Kidney (tissue), 14 donors: ENCODE data around the gene GLRX. TPM values are rescaled to one million over a fixed set of nuclear protein-coding genes. Genes with fewer than 3 reads are reported as not detected.

Experiments
- DNase-seq, 5 donors: peaks; one replicate each; pipeline ENCODE4 v3.0.0-alpha.2; 2013 to 2020
- FAIRE-seq: peaks from 2 replicates; lab custom pipeline; 2012; peaks lifted over from hg19 to GRCh38; lab: Jason Lieb, UNC
- H3K27ac ChIP-seq, 2 donors: one replicate each; pipeline ENCODE4 v1.7.0; 2013; ENCODE audit warnings: low read depth in 2 of 2, low read length in 2 of 2, inconsistent platforms in 1 of 2
- H3K27me3 ChIP-seq: one replicate; pipeline ENCODE4 v1.7.1; 2013; ENCODE audit warnings: low read length, inconsistent platforms; ENCODE audit not compliant: control insufficient read depth, insufficient read depth
- H3K36me3 ChIP-seq, 3 donors: one replicate each; pipeline versions ENCODE4 v1.7.0 to v1.7.1; 2013; ENCODE audit warnings: low read length in 3 of 3, control low read depth in 1 of 3, inconsistent platforms in 1 of 3; ENCODE audit not compliant: insufficient read depth in 3 of 3, control insufficient read depth in 2 of 3
- H3K4me1 ChIP-seq, 3 donors: one replicate each; pipeline versions ENCODE4 v1.7.0 to v1.7.1; 2013; ENCODE audit warnings: low read length in 3 of 3, inconsistent platforms in 1 of 3, low read depth in 1 of 3; ENCODE audit not compliant: control insufficient read depth in 2 of 3, insufficient read depth in 2 of 3
- H3K4me3 ChIP-seq, 3 donors: one replicate each; pipeline versions ENCODE4 v1.7.0 to v1.8.1; 2013; ENCODE audit warnings: low read length in 3 of 3, control low read depth in 1 of 3, inconsistent platforms in 1 of 3
- H3K9ac ChIP-seq, 3 donors: one replicate each; pipeline versions ENCODE4 v1.7.0 to v1.7.1; 2013; ENCODE audit warnings: low read length in 3 of 3, control low read depth in 1 of 3, inconsistent platforms in 1 of 3
- H3K9me3 ChIP-seq, 3 donors: one replicate each; pipeline versions ENCODE4 v1.7.0 to v1.7.1; 2013; ENCODE audit warnings: low read length in 3 of 3, control low read depth in 1 of 3, inconsistent platforms in 1 of 3; ENCODE audit not compliant: control insufficient read depth in 2 of 3, insufficient read depth in 1 of 3
- CTCF ChIP-seq: IDR thresholded peaks from 3 replicates; pipeline ENCODE4 v1.5.1; 2012; ENCODE audit warnings: mild to moderate bottlenecking, moderate library complexity, borderline replicate concordance; ENCODE audit not compliant: insufficient read depth; ENCODE audit errors: extremely low read depth
- intact Hi-C: fragments of 100-400 bp; cut with DNase I; formaldehyde crosslinking; loops from one replicate; pipeline ENCODE4 v1.11.1; 2022
- polyA plus RNA-seq: library from polyadenylated mRNA; stranded (reverse); fragments of 350-450 nt; fragmentation: Illumina TruSeq; extraction: RNeasy Lipid Tissue Mini Kit (QIAGEN cat#74804); gene quantifications from one replicate; pipeline ENCODE4 v1.2.3, GENCODE V29; 2014; ENCODE audit warnings: low read depth, low replicate concordance; ENCODE audit not compliant: insufficient read depth
- total RNA-seq: library from RNA; stranded (reverse); fragmentation: NEBNext Ultra II Directional; extraction: Animal tissue kit (Norgen Biotek cat#: 25700); gene quantifications from one replicate; pipeline ENCODE4 v1.2.1, GENCODE V29; 2021
- donor health status: control.
- donor health status: control.
- donor health status: control.
- donor health status: control.
- donor health status: control.
- donor health status: DM: yes; HTN: yes; CAD: no.
- donor health status: Normal renal cell carcinoma (clear cell type).

GLRX gene
- total and polyA plus RNA-seq, 2 donors from 2014 or later = 57.4 to 324 TPM

GRCh38 chr5:95827892-95828246, 5.3 kb upstream of the GLRX start:
- Histone ChIP-seq H3K9me3 (no peaks in the 10 kb centered on the region), H3K4me1 (peaks cover 2 to 20% (median 14%) of the 10 kb centered on the region in 3 donors), H3K9ac (no peak overlapping the region), H3K4me3 (no peak overlapping the region), H3K27me3 (no peaks in the 10 kb centered on the region), H3K36me3 (no peaks in the 10 kb centered on the region), H3K27ac (peak overlapping the region; percentile 33 to 48)
- intact Hi-C loops = no loop called here
- TF ChIP-seq CTCF = no peak
- FAIRE-seq (no peak), DNase-seq (no peak)

GRCh38 chr5:95826949-95827891, 4.7 kb upstream of the GLRX start:
- FAIRE-seq (no peak), DNase-seq (peak in 1 of 5 donors; percentile 14)
- no peaks in the 10 kb centered on the region for H3K36me3 ChIP-seq
- no peaks in the 10 kb centered on the region for H3K9me3 ChIP-seq
- intact Hi-C loops = no loop called here
- peaks cover 2 to 20% (median 14%) of the 10 kb centered on the region in 3 donors for H3K4me1 ChIP-seq
- peak overlapping the region in 1 of 3 donors; percentile 47 for H3K9ac ChIP-seq
- peak overlapping the region; percentile 48 to 79 for H3K27ac ChIP-seq
- no peak for TF ChIP-seq CTCF
- peak overlapping the region in 1 of 3 donors; percentile 38 for H3K4me3 ChIP-seq
- H3K27me3 ChIP-seq = no peaks in the 10 kb centered on the region

GRCh38 chr5:95825495-95825894, 3.0 kb upstream of the GLRX start:
- H3K9me3 ChIP-seq = no peaks in the 10 kb centered on the region
- no peaks in the 10 kb centered on the region for H3K27me3 ChIP-seq
- DNase-seq (no peak), FAIRE-seq (no peak)
- no peak for TF ChIP-seq CTCF
- H3K4me1 ChIP-seq = peaks cover 2 to 20% (median 20%) of the 10 kb centered on the region in 3 donors
- no peak overlapping the region for H3K27ac ChIP-seq
- peaks cover 0 to 5% (median 0%) of the 10 kb centered on the region in 3 donors for H3K36me3 ChIP-seq
- H3K9ac ChIP-seq = no peak overlapping the region
- H3K4me3 ChIP-seq = no peak overlapping the region
- intact Hi-C loops = no loop called here
